Measurements from ENCODE around the gene UACA.
"Not testable (repeated sequence)": the region's sequence is repeated elsewhere in the genome, so short reads cannot be mapped to it uniquely, and the experiment has no call there.

The UACA gene

DNA sequence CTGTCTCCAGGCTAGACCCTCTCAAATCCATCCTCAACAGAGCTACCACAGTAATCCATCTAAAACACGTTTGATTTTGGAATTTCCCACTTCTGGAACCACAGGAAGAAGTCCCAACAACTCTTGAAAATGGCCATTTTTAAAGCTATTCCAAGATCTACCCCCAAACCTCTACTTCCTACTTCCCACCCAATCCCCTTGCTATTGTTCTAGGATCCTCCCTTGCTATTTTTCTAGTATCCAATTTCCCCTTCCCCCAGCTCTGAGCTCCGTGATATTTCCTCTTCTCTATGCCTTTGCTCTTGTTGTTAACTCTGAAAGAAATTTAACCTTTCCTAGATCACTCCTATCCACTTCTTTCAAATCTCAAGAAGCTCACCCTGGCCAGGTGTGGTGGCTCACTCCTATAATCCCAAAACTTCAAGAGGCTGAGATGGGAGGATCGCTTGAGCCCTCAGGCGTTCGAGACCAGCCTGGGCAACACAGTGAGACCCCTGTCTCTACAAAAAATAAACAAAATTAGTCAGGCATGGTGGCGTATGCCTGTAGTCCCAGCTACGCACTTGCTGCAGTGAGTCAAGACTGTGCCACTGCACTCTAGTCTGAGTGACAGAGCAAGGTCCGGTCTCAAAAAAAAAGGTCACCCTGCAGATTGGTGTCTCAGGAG lies 13.0 kb downstream of the UACA start:
- no peak for DNase-seq

DNA sequence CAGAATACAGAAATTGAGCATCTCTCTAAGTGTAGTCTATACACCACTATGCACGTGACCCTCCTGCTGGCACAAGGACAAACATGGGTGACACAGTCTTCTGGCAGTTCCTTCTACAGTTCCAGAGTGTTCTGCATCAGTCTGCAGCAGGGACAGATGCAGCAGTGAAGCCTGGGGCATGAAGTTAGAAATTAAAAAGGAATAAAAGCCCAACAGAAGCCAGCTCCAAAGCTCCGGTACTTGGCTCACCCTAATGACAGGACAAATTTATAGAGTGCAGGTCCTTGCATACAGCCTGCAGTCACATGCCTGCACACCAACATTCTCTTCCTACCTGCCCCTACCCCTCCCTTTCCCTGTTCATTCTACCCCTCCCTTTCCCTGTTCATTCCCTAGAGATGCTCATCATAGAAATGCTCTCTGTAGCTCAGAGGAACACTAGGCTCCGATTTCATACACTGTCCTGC lies 15.0 kb downstream of the UACA start:
- DNase-seq = no peak

DNA sequence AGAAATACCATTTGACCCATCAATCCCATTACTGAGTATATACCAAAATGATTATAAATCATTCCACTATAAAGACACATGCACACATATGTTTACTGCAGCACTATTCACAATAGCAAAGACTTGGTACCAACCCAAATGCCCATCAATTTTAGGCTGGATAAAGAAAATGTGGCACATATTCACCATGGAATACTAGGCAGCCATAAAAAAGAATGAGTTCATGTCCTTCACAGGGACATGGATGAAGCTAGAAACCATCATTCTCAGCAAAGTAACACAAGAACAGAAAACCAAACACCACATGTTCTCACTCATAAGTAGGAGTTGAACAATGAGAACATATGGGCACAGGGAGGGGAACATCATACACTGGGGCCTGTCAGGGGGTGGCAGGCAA lies 16.8 kb downstream of the UACA start:
- DNase-seq = not testable (repeated sequence)

DNA sequence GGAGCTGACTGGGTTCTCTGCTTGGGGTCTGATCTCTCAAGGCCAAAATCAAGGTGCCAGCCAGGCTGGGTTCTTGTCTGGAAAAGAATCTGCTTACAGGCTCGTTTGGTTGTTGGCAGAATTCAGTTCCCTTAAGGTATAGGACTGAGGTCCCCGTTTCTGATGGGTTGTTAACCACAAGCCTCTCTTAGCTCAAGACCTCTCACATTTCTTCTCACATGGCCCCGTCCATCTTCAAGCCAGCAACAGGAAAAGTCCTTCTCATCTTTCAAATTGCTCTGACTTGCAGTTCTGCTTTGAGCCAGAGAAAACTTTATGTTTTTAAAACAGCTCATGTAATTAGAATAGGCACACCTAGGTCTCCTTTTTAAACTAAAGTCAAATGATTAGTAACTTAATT lies 20.4 kb downstream of the UACA start:
- DNase-seq = no peak

DNA sequence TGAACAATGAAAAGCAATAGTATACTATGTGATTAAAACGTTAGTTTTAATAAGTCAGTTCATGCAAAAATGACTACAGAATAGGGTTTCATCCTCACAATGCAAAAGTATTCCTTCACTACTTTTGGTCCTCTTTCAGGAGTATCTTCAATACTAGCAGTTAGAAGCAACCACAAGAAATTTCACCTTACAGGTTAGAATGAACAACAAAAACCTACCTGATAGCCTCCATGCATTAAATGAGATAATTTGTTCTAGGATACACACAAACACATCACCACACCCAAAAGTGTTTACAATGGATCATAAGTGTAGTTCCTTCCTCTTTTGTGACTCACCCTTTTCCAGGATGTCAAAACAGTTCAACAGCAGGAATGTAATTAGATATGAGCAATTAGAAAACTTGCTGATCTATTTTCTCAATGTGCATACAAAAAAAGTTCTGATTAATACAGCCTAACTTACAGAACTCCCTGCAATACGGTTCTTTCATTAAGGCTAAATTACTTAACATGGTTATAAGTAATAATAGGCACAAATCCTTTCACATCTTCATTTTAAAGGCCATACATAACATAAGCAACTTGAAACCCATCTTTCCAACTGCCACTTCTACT lies 21.6 kb downstream of the UACA start:
- DNase-seq = no peak

DNA sequence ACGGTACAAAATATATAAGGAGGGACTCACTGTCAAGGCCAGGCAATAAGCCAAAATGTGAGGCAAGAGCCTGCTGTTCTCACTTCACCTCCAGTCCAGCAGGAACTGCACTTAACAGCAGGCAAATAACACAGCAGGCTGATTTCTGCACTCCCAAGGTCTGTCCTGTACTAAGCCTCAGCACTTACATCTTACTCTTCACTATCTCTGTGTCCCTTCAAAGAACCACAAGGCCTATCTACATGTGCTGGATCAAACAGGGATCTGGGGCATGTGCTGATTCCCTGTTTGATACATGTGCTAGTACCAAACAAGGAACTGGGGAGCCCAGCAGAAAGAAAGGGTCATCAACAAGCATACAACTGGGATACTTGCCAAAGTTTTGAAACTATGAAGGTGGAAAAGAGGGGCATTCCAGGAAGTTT lies 22.2 kb downstream of the UACA start:
- DNase-seq = peak; percentile 11

GRCh38 chr15:70735040-70735439 lies 28.3 kb downstream of the UACA start:
- not testable (repeated sequence) for DNase-seq

DNA sequence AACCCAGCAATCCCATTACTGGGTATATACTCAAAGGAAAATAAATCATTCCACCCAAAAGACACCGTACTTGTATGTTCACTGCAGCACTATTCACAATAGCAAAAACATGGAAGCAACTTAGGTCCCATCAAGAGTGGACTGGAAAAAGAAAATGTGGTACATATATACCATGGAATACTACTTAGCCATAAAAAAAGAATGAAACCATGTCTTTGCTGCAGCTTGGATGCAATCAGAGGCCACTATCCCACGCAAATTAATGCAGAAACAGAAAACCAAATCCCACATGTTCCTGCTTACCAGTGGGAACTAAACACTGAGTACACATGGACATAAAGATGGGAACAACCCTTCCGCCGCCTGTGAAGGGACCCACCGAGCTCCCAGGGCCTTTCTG lies 34.2 kb downstream of the UACA start:
- DNase-seq = no peak

- DNase-seq = no peak
These were observed 36.6 kb downstream of the UACA start for GRCh38 chr15:70726753-70727152.

DNA sequence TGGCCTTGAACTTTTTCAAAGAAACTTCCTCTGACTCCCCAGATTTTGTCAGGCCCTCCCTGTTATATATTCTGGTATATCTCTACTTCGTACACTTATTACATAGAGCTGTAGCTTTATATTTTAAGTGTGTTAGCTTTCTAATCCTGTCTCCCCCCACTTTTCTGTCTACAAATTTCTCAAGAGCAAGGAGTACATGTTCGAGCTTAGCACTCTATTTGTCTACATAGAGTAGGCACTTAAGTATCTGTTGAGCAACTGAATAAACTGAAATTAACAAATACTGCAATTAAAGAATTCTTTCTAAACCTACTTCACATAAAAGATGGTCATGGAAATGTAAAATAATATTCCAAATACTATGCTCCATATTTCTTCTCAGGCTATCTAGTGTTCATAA lies 39.4 kb downstream of the UACA start:
- no peak for DNase-seq

DNA sequence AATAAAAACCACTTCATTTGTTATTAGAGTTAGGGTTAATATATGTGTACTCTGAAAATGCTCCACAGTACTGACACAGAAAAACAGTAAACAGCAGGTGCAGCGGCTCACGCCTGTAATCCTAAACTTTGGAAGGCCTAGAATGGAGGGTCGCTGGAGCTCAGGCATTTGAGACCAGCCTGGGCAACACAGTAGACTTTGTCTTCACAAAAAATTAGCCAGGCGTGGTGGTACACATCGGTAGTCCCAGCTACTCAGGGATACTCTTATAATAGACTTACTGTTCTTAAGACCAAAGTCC lies 40.3 kb downstream of the UACA start:
- no peak for DNase-seq

DNA sequence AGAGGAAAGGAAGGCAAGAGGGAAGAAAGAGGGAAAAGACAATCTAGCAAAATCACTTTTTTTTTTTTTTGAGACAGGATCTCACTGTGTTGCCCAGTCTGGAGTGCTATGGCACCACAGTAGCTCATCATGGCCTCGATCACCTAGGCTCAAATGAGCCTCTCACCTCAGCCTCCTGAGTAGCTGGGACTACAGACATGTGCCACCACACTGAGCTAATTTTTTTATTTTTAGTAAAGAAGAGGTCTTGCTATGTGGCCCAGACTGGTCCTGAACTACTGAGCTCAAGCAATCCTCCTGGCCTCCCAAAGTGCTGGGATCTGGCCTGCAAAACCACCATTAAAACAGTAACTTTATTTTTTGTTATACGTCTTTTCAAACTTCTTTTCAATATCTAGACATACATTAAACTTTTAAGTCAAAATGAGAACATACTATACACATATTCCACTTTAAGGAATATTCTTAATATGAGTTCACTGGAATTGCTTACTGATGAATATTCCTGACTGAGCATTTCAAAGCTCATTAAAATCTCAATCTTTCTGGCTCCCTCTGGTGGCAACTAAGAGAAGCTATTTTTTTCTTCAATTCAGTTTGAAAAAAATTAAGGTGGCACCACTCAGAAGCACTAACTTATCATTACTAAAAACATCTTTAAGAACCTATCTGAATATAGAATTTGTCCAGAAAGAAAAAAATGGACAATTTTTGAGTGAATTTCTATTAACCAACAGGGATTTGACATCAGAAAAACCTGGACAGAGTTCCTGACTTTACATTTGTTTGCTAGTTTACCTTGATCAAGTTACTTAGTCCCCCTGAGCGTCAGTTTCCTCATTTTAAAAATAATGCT lies 40.9 kb downstream of the UACA start:
- DNase-seq = no peak

DNA sequence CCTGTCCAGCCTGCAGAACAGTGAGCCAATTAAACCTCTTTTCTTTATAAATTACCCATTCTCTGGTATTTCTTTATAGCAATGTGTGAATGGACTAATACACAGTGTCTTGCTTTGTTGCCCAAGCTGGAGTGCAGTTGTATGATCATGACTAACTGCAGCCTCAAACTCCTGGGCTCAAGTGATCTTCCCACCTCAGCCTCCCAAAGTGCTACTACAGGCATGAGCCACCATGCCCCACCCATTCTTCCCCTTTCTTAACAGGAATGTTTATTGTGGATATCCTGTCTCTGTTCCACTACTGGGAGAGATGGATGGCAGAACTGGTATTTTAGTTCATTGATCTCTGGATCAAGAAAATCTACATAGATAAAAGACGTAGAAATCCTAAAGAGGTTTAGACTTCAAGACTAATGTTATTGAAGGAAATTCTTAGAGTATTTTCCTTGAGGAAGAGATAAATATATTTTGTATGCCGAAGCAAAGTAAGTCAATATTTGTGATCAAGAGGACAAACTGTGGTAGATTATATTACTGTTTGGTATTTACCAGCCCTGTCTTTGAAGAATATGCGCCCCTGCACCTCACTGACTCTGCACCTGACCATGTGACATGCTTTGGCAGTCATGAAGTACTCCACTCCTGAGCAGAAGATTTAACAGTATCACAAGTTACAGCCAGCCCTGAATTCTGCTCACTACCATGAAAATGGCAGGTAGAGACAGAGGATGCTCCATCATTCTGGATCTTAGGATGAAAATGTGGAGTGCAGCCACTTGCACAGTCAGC lies 42.9 kb downstream of the UACA start:
- DNase-seq = no peak

DNA sequence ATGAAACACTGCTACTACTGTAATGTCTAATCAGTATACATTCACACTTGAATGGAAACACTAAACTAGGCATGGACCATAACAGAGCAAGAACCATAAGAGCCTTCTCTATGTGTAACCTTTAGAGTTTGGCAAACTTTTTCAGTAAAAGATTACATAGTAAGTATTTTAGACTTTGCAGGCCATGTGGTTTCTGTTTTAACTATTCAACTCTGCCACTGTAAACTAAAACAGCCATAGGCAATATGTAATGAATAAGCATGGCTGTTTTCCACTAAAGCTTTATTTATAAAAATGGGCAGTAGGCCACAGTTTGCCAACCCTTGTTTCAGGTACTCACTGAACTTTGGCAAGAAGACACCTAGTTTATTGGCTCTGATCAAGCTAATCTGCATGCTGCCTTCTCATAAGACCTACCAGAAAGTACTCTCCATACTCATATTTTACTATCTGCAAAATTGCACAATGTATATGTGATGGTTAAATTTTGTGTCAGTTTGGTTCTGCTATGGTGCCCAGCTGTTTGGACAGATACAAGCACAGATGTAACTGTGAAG lies 46.0 kb downstream of the UACA start:
- DNase-seq = no peak

- DNase-seq = no peak
These were observed 47.4 kb downstream of the UACA start for GRCh38 chr15:70715840-70716485.

DNA sequence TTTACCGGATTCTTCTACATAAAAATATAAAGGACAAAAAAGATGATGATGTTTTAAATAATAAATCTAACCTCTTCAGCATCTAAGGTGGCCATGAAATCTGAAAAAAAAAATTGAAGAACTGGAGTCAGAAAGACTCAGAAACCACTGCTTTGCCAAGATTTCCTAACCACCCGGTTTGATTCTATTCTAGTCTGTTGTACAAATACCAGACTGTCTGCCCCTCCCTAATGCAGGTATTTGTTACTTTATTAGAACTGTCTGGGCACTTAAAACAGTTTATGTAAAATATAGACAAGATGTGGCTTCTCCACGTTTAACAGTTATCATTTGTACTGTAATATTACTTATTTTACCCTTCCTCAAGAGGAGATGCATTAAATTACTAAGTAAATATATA lies 48.8 kb downstream of the UACA start:
- no peak for DNase-seq

DNA sequence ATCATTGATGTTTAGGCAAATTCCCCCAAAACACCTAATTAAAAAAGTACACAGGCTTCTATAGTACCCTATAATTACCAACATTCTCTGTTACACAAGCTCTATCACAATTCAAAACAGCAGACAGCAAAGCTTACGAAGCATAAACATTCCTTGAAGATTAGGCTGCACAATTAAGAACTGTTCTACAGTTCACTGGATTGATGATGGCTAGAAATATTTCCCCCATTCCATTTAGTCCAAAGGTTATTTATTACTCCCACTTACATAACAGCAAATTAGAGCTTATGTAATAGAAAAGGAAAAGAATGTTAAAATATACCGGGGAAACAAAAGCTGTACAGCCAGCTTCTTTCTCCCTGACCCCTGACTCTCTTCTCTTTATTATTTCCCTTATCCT lies 49.3 kb downstream of the UACA start:
- no peak for DNase-seq

DNA sequence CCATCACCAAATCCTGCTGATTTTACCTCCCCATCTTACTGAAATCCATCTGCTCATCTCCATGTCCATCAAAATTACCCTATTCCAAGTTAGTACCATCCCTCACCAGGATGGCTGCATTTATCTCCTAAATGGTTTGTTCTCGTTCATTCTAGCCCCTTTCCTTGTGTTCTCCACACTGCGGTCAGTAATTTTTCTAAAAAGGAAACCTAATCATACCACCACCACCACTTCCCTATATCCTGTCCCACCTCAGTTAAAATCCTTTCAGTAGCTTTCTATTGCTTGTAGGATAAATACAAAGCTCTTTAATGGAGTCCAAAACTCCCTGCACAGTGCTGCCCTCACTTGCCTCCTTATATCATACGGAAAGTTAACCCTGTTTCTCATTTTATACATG lies 51.1 kb downstream of the UACA start:
- no peak for DNase-seq

DNA sequence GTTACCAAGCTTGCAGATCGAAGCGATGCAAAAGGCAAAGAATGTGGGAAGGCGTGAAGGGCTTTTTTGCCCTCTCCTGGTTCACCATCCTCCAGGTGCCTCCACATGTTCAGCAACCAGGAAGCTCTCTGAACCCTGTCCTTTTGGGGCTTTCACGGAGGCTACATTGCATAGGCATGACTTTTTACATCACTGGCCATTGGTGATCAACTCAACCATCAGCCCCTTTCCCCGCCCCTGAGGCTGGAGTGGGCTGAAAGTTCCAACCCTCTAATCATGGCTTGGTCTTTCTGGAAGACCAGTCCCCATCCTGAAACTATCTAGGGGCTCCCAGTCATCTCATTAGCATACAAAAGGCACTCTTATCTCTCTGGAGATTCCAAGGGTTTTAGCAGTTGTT lies 52.6 kb downstream of the UACA start:
- no peak for DNase-seq

DNA sequence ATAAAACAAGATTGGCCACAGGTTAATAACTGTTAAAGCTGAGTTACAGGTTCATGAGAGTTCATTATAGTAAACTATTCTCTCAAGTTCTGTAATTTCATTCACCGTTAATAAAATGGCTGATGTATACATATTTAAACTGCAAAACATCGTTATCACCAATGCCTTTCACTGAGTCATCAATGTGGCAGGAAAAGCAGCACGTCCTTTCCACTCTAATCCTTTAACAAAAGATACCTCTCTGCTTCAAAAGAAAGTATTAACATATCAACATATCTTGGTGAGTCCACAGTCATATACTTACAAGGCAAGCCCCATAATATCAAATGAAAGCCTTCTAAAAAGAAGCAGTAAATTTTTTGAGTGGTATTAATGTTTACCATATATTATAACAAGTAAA lies 54.5 kb downstream of the UACA start:
- DNase-seq = no peak

GRCh38 chr15:70707686-70708300 lies 55.6 kb downstream of the UACA start:
- DNase-seq = no peak

GRCh38 chr15:70704731-70705130 lies 58.6 kb downstream of the UACA start:
- DNase-seq = no peak
